ENCODE data around the gene DNMT3A. TPM values are rescaled to one million over a fixed set of nuclear protein-coding genes. Genes with fewer than 3 reads are reported as not detected.

DNMT3A gene
- total and polyA plus RNA-seq, 2 donors from 2014 or later: 6.5 to 31.4 TPM

GRCh38 chr2:25281941-25282340 is 59.8 kb downstream of the DNMT3A start:
- FAIRE-seq (no peak), DNase-seq (no peak)
- H3K9me3 ChIP-seq (ENCODE audit: control insufficient read depth in 2 of 3, insufficient read depth in 1 of 3, low read length in 3 of 3): no peaks in the 10 kb centered on the region
- intact Hi-C loops (cut with DNase I): no loop called here
- no peak overlapping the region for H3K9ac ChIP-seq (ENCODE audit: low read length in 3 of 3)
- H3K27me3 ChIP-seq (ENCODE audit: control insufficient read depth, insufficient read depth, low read length): no peaks in the 10 kb centered on the region
- TF ChIP-seq CTCF (IDR thresholded peaks at IDR 0.05; ENCODE audit: borderline replicate concordance, extremely low read depth, insufficient read depth): no peak
- peaks cover 2 to 8% (median 5%) of the 10 kb centered on the region in 3 donors for H3K36me3 ChIP-seq (ENCODE audit: control insufficient read depth in 2 of 3, insufficient read depth in 3 of 3, low read length in 3 of 3)
- no peak overlapping the region for H3K27ac ChIP-seq (ENCODE audit: low read depth in 2 of 2, low read length in 2 of 2)
- peaks cover 0 to 19% (median 0%) of the 10 kb centered on the region in 3 donors for H3K4me1 ChIP-seq (ENCODE audit: control insufficient read depth in 2 of 3, insufficient read depth in 2 of 3, low read depth in 1 of 3, low read length in 3 of 3)
- H3K4me3 ChIP-seq (ENCODE audit: low read length in 3 of 3): no peak overlapping the region

GRCh38 chr2:25281522-25281921 is 60.2 kb downstream of the DNMT3A start:
- FAIRE-seq: no peak

GRCh38 chr2:25280051-25280687 is 61.6 kb downstream of the DNMT3A start:
- intact Hi-C loops (cut with DNase I): no loop called here
- Histone ChIP-seq H3K9me3 (ENCODE audit: control insufficient read depth in 2 of 3, insufficient read depth in 1 of 3, low read length in 3 of 3) (no peaks in the 10 kb centered on the region), H3K4me3 (ENCODE audit: low read length in 3 of 3) (no peak overlapping the region), H3K27ac (ENCODE audit: low read depth in 2 of 2, low read length in 2 of 2) (no peak overlapping the region), H3K9ac (ENCODE audit: low read length in 3 of 3) (no peak overlapping the region), H3K27me3 (ENCODE audit: control insufficient read depth, insufficient read depth, low read length) (no peaks in the 10 kb centered on the region), H3K36me3 (ENCODE audit: control insufficient read depth in 2 of 3, insufficient read depth in 3 of 3, low read length in 3 of 3) (peaks cover 2 to 8% (median 3%) of the 10 kb centered on the region in 3 donors), H3K4me1 (ENCODE audit: control insufficient read depth in 2 of 3, insufficient read depth in 2 of 3, low read depth in 1 of 3, low read length in 3 of 3) (peaks cover 0 to 16% (median 8%) of the 10 kb centered on the region in 3 donors)
- no peak for TF ChIP-seq CTCF (IDR thresholded peaks at IDR 0.05; ENCODE audit: borderline replicate concordance, extremely low read depth, insufficient read depth)
- no peak for FAIRE-seq
- no peak for DNase-seq

More at GRCh38 chr2:25281522-25281921, 60.2 kb downstream of the DNMT3A start:
- no peak for TF ChIP-seq CTCF (IDR thresholded peaks at IDR 0.05; ENCODE audit: borderline replicate concordance, extremely low read depth, insufficient read depth)
- Histone ChIP-seq H3K4me1 (ENCODE audit: control insufficient read depth in 2 of 3, insufficient read depth in 2 of 3, low read depth in 1 of 3, low read length in 3 of 3) (peaks cover 0 to 16% (median 2%) of the 10 kb centered on the region in 3 donors), H3K27me3 (ENCODE audit: control insufficient read depth, insufficient read depth, low read length) (no peaks in the 10 kb centered on the region), H3K9ac (ENCODE audit: low read length in 3 of 3) (no peak overlapping the region), H3K9me3 (ENCODE audit: control insufficient read depth in 2 of 3, insufficient read depth in 1 of 3, low read length in 3 of 3) (no peaks in the 10 kb centered on the region), H3K4me3 (ENCODE audit: low read length in 3 of 3) (no peak overlapping the region), H3K27ac (ENCODE audit: low read depth in 2 of 2, low read length in 2 of 2) (no peak overlapping the region), H3K36me3 (ENCODE audit: control insufficient read depth in 2 of 3, insufficient read depth in 3 of 3, low read length in 3 of 3) (peaks cover 2 to 8% (median 3%) of the 10 kb centered on the region in 3 donors)
- intact Hi-C loops (cut with DNase I): no loop called here
- no peak for DNase-seq
